ENCODE results near the gene FCHSD2.

FCHSD2 gene

DNA sequence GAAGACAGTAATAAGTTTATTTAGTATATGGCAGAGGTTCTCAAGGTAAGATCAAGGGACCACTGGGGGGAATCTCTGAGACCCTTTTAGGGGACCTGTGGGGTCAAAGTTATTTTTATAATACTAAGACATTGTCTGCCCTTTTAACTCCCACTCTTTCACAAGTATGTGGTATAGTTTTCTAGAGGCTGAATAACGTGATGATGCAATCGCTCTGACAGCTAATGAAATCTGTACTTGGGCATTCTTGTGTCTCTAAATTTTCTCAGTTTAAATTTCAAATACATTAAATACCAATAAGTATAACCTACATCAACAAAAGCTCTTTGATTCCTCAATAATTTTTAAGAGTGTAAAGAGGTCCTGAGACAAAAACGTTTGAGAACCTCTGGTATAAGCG is 180.0 kb downstream of the FCHSD2 start:
- DNase-seq, result no peak

DNA sequence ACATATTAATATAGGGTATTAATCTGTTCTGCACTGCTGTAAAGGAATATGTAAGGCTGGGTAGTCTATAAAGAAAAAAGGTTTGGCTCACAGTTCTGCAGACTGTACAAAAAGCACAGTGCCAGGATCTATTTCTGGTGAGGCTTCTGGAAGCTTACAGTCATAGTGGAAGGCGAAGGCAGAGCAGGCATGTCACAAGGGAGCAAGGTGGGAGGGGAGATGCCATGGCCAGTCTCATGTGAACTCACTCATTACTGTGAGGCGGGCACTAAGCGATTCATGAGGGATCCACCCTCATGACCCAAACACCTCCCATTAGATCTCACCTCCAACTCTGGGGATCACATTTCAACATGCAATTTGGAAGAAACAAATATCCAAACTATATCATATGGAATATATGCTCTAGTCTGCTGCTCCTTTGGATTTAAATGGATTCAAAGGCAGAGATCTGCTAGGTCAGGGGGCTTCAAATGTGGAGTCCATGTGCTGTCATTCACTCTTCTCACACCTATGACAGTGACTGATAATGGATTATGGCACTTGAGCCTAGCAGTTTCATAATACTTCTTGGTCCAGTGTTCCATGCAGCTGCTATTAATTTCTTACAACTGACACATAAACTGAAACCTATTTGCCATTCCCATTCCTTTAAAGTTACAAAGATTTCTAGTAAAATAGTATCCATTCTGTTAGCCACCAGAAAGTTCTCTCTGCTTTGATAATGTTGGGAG is 182.0 kb downstream of the FCHSD2 start:
- no peak for DNase-seq

DNA sequence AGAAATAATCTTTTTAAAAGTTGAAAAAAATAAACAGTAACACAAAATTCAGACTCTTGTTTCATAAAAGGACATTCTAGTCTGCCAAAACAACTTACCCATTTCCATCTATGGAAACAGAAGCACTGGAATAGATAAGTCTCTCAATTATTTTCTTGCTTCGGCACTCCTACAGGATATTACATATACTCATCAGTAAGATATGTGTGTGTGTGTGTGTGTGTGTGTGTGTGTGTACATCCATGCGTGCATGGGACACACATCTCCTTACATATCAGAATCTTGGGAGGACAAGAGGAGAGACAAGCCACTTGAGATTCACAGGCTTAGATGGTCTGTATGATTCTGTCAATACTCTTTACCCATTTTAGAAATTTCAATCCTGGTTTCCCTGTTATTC is 183.3 kb downstream of the FCHSD2 start:
- no peak for DNase-seq

DNA sequence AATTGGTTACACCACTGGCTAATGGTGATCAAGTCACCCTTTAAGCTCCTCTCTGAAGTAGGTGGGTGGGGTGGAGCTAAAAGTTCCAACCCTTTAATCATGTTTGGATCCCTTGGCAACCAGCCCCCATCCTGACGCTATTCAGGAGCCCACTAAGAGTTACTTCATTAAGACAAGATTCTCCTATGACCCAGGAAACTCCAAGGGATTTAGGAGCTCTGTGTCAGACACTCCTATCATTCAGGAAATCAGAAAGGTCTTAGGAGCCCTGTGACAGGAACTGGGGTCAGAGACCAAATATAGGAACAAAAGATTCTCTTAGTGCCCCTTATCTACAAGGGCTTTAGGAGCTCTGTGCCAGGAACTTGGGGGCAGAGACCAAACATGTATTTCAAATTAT is 186.7 kb downstream of the FCHSD2 start:
- DNase-seq, result no peak

DNA sequence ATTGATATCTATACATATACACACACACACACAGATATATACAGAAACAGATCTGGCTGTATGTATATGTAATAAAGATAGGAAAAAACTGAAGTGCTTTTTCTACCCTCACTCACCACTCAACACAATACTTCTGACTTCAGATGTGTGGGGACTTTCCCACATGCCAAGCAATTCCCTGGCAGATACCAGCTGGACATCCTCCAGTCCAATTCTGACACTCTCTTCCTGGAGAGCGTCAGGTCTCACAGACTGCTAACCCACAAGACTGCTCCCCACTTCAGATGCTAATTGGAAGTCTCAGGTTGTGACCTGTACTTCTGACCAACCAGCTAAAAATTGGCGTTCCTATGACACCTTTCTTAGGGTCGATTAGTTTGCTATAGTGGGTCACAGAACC is 187.3 kb downstream of the FCHSD2 start:
- no peak for DNase-seq

DNA sequence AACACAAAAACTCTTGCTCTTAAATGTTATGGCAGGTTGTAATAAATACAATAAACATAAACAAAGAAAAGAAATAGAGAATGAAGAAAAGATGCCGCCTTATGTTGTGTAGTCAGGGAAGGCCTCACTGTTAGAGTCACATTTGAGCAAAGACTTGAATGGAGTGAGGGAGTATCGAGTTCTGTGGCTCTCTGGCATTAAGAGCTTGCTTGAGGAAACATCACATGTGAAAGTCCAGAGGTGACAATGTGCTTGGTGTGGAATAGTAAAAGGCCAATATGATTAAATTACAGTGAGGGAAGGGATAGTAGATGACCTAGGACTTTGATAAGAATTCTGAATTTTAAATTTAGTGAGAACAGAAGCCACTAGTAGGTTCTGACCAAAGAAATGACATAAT is 188.5 kb downstream of the FCHSD2 start:
- no peak for DNase-seq

DNA sequence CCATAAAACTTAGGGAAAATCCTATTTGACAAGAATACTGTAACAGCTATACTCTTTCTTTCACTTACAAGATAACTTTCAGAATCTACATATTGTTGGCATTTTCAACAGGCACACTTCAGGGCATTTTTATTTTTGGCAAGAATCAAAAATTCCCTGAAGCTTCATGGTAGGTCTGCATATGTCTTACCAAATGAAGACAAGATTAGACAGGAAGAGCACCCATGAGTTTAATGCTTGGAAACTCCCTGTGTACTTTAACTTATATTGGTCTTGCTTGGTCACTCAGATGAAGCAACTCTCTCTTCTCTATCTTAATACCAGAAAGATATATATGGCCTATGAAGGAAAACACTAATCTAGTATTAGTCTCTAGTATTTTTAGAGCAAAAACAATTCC is 190.2 kb downstream of the FCHSD2 start:
- no peak for DNase-seq

DNA sequence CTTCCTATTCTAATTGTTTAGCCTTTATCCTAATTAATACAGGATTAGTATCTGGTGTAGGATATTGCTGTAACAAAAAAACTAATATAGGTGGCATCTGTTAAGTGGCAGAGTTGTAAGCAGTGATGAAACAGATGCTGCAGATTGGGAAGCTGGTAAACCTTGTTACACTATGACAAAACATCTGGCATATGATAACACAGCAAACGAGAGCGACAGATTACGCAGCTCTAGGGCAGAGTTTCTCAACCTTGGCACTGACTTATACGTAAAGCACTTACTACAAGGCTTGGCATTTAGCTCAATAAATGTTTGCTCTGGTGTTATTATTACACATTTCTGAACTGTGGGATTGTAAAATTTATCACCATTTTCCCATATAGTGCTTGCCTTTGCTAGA is 190.9 kb downstream of the FCHSD2 start:
- DNase-seq, result no peak

DNA sequence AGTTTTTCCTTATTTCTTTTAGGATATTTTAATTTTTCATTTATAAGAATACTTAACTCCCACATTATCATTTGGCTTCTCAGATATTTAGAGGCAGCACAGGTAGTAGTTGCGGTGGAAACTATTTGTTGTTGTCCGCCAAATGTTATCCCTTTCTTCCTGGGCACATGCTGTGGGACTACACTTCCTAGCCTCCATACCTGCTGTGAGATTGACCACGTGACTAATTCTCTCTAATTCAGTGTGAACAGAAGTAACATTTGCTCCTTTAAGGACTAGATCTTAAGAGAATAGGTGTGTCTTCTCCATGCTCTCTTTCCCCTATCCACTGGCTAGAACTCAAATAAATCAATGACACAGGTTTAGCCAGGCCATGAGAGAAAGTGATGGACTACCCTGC is 191.4 kb downstream of the FCHSD2 start:
- no peak for DNase-seq

DNA sequence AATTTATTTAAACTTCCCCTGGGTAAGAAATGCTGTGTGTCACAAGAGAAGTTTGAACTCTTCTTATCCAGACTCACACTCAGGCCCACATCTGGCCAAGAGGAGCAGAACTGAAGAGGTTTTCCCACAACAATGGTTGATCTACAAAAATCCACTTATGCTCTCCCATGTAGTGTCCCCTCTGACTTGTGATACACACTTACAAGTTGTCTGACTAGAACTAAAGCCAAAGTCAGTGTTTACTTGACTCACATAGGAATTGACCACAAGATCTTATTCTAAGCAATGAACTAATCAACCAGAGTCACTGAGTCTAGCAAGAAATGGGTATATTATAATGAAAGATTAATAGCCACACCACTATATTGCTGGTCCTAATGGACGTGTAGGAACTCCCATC is 194.9 kb downstream of the FCHSD2 start:
- no peak for DNase-seq

DNA sequence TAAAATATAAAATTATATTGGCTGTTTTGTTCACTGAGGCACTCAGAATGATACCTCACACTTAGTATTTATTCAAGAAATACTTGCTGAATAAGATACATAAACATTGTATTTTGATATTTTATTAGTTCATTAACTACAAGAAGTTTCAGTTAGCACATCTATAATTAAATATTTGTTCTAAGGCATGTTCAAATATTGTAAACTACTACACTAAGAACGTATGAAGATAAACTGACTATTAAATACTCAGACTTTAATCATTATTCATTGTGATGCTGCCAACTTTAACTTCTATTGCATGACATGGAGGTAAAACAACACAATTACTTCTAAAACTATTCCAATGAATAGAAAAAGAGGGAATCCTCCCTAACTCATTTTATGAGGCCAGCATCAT is 198.5 kb downstream of the FCHSD2 start:
- DNase-seq, result no peak

DNA sequence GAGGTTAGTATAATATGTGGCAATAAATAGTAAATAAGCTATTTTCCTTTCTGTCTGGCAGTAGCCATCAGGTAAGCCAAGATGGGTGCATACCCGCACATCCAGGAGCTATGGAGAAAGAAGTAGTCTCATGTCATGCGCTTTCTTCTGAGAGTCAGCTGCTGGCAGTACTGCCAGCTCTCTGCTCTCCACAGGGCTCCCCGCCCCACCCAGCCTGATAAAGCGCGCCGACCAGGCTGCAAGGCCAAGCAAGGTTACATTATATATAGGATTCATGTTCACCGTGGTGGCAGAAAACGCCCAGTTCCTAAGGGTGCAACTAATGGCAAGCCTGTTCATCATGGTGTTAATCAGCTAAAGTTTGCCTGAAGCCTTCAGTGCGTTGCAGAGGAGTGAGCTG is 201.7 kb downstream of the FCHSD2 start:
- no peak for DNase-seq

DNA sequence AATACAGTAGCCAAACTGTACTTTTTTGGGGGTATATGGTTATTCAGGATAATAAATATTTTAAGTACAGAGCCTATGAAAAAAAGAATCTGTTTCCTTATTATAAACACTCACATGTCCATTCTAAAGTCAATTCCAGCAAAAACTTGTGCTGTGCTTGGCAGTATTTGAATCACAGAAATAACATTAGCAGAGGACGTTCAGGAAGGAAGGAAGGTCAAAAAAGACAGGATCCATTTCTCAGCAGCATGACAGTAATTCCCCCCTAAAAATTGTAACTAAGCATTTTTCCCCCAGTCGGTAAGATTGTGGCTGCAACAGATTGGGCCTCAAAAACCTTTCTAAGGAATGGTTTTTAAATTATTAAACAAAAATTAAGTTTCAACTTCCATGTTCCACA is 203.1 kb downstream of the FCHSD2 start:
- DNase-seq, result no peak

DNA sequence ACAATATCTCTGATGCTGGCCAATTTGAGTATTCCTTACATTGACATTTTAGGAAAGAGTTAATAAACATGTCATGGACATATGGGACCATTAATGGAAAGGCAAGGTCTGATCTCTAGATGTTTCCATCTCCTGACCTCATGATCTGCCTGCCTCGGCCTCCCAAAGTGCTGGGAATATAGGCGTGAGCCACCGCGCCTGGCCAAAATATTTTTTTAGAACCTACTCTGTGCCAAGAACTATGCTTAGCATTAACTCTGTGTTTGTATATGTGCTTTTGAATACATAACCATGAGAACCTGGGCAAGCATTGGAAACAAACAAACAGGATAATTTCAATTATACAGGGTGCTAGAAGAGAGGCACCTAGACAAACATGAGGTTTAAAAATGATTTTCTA is 204.7 kb downstream of the FCHSD2 start:
- DNase-seq, result no peak

DNA sequence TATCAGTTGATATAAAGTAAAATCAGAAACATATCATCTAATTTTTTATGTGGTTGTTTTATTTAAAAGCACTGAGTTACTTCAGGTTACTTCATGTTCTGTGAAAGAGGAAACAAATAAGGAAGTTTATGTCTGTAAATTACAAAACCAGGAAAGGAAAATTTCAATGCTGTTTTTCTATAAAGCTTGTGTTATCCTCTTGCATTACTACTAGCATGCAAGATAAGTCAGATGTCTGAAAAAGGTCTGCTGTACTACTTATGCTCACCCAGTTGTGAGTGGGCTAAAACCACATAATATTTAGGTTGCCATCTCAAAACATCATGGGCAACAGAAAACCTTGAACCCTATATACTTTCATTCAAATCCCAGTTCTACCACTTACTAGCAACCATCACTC is 206.4 kb downstream of the FCHSD2 start:
- DNase-seq, result no peak

DNA sequence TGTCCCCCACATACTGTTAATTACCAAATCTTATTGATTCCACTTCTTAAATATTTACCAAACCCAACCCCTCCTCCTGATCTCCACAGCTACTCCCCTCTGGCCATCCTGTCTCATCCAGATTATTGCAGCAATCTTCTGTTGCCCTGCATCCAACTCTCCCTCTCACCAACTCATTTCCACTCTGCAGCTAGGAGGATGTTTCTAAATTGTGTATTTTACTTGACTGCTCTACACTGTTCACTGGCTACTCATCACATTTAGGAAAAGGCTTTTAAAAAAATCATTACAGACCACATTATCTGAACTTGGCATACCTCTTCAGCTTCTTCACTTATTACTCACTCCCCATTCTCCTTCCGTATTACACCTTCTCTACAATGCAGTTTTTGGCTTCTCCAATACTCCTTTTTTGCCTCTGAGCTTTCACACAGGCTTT is 210.0 kb downstream of the FCHSD2 start:
- DNase-seq, result no peak

DNA sequence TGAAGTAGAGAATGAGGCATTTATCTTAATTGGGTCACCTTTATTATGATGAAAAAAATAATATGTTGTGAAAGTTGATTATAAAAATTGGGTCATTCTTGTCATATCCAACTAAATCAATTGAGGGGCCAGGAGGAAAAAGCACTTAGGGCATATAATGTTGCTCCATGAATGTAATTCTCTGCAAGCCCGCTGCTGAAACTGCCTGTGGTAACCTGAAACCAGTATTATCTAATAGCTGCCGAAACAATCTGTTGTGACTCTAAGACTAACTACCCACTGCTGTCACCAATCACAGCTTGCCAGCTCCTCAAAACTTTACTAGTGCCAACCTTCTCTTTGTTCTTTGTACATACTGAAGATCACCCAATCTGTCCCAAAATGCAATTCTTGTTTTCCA is 212.1 kb downstream of the FCHSD2 start:
- DNase-seq, result no peak

DNA sequence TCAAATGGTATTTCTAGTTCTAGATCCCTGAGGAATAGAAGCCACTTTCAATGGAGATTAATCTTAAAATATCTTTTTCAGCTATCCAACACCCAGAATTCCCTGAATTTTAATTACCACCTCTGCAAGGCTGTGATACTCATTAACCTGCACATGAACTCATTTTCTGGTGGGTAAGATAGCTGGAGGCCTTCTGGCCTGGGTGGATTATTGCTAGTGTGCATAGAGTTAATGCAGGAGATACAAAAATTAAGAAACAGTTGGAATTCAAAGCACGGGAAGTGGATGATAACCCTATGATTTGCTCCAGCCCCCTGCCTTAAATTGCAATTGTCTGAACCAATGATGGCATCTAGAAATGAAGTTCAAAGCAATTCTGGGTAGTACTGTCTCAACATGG is 212.9 kb downstream of the FCHSD2 start:
- no peak for DNase-seq

DNA sequence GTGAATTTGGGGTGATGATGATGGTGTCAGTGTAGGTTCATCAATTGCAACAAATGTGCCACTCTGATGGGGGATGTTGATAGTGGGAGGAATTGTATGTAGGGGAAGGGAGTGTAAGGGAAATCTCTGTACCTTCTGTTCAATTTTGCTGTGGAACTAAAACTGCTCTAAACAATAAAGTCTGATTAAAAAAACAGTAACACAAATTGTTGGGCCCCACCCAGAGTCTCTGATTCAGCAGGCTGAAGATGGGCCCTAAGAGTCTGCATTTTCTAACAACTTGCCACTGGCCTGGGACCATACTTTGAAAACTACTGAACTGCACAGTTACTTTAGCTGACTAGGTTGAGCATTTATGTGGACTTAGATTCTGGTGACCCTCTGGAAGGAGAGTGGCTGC is 214.7 kb downstream of the FCHSD2 start:
- no peak for DNase-seq

DNA sequence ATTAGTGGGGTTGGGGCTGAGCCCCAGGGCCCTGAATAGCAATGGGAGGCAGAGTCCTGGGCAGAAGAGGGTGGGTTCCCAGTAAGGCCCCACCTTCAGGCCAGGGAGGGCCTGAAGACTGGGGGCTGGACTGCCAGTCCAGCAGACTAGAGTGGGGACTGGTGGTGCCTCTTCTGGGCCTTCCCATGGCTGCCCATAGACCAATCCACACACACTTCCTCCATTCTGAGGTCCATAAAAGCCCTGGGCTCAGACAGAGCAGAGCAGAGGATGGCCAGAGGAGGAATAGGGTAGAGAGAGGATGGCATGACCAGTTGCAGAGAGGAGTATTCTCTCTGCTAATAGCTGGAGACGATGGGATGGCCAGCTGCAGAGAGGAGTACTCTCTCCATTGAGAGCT is 216.0 kb downstream of the FCHSD2 start:
- DNase-seq, result no peak

DNA sequence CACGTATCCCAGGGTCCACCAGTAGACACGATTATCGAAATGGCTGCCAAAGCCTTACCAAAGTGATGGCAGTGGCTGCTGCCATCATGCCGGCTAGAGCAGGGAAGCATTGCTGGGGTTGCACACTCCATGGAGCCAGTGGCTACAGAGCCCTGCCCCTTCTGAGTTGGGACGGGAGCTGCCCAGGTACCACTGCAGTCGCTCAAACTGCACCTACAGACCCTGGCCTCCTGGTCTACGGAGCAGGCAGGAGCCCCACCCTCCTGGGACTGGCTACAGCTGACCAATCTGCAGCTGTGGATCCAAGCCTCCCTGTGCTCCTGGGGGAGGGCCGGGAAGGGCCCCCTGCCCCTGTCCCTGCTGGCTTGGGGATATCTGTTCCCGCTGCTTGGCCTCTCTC is 216.5 kb downstream of the FCHSD2 start:
- no peak for DNase-seq

DNA sequence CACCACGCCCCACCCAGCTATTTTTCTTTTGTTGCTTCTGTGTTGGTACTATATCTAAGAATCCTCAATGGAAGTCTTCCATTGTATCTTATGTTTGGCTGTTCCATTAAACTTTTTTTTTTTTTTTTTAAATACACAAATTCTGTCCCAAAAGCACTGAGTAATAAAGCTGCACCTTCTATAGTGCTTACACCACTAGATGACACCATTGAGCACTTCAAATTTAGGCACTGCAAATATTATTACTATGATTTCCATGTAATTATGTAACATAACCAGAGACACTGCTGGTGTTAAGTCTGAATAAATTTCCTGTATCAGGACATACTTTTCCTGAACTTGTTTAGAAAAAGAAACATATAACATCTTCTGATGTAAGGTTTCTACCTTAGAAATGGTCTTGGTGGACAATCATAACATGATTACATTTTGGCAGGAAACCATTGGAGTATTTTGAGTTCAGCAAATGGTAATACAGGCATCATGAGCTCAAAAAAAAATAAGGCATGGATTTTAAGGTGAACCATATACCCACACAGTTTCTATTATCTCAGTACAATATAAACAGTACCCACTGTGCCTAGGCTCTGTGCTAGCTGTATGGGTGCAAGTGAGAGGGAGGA is 217.4 kb downstream of the FCHSD2 start:
- no peak for DNase-seq

DNA sequence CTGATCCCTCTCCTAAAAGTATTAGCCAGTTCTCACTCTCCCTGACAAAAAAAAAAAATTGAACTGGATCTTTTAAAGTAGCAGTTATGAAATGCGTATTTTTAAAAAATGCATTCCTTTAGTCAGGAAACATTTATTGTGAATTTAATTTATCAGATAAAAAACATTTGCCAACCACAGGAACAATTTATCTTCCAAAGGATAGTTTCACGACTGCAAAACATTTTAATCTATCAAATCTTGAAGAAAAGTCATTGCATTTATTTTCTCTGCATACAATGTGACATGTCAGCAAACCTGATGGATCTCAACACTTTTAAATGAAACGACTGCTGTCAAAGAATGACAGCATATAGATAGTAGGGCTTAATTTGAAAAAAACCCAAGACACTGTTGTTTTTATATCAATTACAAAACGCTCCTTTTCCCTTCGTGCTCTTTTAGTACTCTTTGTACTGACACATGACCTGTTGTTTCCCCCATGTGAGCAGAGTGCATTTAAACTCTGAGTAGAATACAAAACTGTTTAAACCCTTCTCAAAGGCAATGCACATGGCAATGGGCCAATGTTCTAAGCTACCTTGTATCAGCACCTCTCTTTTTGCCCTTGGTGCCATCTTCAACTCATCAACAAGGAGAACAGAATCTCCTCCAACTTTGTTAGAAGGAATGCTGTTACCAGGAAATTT is 220.9 kb downstream of the FCHSD2 start:
- DNase-seq, result no peak

DNA sequence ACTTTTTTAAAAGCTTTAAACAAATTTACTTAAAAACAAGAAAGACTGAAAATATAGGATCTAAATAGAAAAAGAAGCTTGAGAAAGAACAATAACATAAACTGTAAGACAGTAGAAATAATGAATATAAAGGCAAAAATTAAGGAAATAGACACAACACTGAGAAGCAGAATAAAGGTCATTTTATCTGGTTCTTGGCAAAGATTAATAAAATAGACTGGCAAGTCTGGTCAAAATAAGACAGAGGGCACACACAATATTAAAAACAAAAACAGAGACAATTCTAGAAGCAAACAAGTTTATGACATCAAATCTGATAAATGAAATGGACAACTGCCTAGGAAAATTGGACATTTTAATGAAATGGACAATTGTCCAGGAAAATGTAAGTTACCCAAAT is 222.1 kb downstream of the FCHSD2 start:
- no peak for DNase-seq

DNA sequence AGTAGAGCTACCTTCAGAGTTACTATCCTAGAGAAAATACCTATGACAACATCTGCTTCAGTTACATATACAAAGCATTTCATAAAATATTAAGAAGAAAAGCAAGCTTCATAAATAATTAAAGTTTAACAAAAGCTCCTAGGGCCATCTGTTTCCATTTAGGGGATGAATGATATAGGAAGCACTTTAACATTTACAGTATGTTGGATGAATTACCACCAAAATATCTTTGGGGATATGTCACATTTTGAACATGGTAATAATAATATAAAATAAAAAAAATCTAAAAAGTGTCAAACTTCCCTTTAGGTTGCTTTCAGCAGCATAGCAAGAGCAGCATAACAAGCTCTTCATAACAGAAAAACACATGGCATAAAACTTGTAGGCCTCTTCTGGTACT is 223.3 kb downstream of the FCHSD2 start:
- no peak for DNase-seq

All from right forelimb (tissue), 1 donor.